ENCODE results near the gene TMEM125. TPM values are rescaled to one million over a fixed set of nuclear protein-coding genes. Genes with fewer than 3 reads are reported as not detected.

The TMEM125 gene
- total and polyA plus RNA-seq, 10 of the 15 experiments (the other 5 are each of a cell fraction or from before 2014, with no cell fraction given) = 0.28 TPM; not detected in 9

GRCh38 chr1:43256675-43257570 is 12.9 kb upstream of the TMEM125 start:
- Histone ChIP-seq H3K9ac (ENCODE audit: control insufficient read depth, insufficient read depth, low read length) (no peak overlapping the region), H3K9me3 (replicated peaks; ENCODE audit: control insufficient read depth, insufficient read depth, low read length) (peaks cover 9% of the 10 kb centered on the region), H2AFZ (ENCODE audit: control insufficient read depth, low read depth, low read length) (no peak overlapping the region), H3K36me3 (ENCODE audit: control insufficient read depth in 2 of 2, insufficient read depth in 2 of 2, low read length in 1 of 2) (no peaks in the 10 kb centered on the region), H3K4me2 (ENCODE audit: control insufficient read depth, insufficient read depth) (no peak overlapping the region), H3K27me3 (replicated peaks in 1 of 2; ENCODE audit: control insufficient read depth in 2 of 2, insufficient read depth in 2 of 2, low read length in 1 of 2) (no peaks in the 10 kb centered on the region; a peak in 1 of 4 replicates), H4K20me1 (ENCODE audit: control insufficient read depth, insufficient read depth) (no peaks in the 10 kb centered on the region), H3K4me1 (ENCODE audit: control insufficient read depth, insufficient read depth, low read length) (no peaks in the 10 kb centered on the region), H3K27ac (ENCODE audit: control insufficient read depth, insufficient read depth) (no peak overlapping the region), H3K4me3 (no peak overlapping the region), H3K79me2 (ENCODE audit: control insufficient read depth, insufficient read depth, low read length) (no peaks in the 10 kb centered on the region)
- ChIA-PET RAD21 (ENCODE audit: unreplicated experiment) (no interaction called here), SMC1A (ENCODE audit: uncharacterized antibody, unreplicated experiment) (no interaction called here), CTCF (interaction anchor here (0.6 kb wide), 1 partner anchor 1473 kb away, joined by 3 read pairs; no protein-coding TSS in a partner anchor), POLR2A (no interaction called here)
- no TSS peak for BruUV-seq (replicated peaks)
- WGBS (ENCODE audit: insufficient coverage, insufficient replicate concordance, low lambda C conversion rate, missing lambda C conversion rate) = 43% methylated on average over 8 of the region's 8 CpGs
- ATAC-seq (no peak), DNase-seq (ENCODE audit: low read depth, low spot score) (no peak), FAIRE-seq (no peak)
- intact Hi-C loops (cut with micrococcal nuclease; ENCODE audit: unreplicated experiment) = no loop called here
- in situ Hi-C loops (cut with MboI) = no loop called here
- TF ChIP-seq, protein P1, sequence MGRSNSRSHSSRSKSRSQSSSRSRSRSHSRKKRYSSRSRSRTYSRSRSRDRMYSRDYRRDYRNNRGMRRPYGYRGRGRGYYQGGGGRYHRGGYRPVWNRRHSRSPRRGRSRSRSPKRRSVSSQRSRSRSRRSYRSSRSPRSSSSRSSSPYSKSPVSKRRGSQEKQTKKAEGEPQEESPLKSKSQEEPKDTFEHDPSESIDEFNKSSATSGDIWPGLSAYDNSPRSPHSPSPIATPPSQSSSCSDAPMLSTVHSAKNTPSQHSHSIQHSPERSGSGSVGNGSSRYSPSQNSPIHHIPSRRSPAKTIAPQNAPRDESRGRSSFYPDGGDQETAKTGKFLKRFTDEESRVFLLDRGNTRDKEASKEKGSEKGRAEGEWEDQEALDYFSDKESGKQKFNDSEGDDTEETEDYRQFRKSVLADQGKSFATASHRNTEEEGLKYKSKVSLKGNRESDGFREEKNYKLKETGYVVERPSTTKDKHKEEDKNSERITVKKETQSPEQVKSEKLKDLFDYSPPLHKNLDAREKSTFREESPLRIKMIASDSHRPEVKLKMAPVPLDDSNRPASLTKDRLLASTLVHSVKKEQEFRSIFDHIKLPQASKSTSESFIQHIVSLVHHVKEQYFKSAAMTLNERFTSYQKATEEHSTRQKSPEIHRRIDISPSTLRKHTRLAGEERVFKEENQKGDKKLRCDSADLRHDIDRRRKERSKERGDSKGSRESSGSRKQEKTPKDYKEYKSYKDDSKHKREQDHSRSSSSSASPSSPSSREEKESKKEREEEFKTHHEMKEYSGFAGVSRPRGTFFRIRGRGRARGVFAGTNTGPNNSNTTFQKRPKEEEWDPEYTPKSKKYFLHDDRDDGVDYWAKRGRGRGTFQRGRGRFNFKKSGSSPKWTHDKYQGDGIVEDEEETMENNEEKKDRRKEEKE (IDR thresholded peaks at IDR 0.05) = no peak
- TF ChIP-seq MXI1 (IDR thresholded peaks at IDR 0.05; ENCODE audit: low read depth, low read length) (no peak), CBX3 (IDR thresholded peaks at IDR 0.05; ENCODE audit: borderline replicate concordance, low read depth) (no peak), SREBF1 (IDR thresholded peaks at IDR 0.05; ENCODE audit: low read length) (no peak), BMI1 (IDR thresholded peaks at IDR 0.05; ENCODE audit: borderline replicate concordance) (no peak), ZBTB40 (IDR thresholded peaks at IDR 0.05; ENCODE audit: borderline replicate concordance) (no peak), SMAD5 (IDR thresholded peaks at IDR 0.05; ENCODE audit: low read depth) (no peak), NKRF (conservative IDR thresholded peaks at IDR 0.05) (no peak)
- TF ChIP-seq, protein P2, sequence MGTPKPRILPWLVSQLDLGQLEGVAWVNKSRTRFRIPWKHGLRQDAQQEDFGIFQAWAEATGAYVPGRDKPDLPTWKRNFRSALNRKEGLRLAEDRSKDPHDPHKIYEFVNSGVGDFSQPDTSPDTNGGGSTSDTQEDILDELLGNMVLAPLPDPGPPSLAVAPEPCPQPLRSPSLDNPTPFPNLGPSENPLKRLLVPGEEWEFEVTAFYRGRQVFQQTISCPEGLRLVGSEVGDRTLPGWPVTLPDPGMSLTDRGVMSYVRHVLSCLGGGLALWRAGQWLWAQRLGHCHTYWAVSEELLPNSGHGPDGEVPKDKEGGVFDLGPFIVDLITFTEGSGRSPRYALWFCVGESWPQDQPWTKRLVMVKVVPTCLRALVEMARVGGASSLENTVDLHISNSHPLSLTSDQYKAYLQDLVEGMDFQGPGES (IDR thresholded peaks at IDR 0.05) = no peak
- TF ChIP-seq, protein P3, sequence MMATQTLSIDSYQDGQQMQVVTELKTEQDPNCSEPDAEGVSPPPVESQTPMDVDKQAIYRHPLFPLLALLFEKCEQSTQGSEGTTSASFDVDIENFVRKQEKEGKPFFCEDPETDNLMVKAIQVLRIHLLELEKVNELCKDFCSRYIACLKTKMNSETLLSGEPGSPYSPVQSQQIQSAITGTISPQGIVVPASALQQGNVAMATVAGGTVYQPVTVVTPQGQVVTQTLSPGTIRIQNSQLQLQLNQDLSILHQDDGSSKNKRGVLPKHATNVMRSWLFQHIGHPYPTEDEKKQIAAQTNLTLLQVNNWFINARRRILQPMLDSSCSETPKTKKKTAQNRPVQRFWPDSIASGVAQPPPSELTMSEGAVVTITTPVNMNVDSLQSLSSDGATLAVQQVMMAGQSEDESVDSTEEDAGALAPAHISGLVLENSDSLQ (IDR thresholded peaks at IDR 0.05) = no peak

Measured in GM12878 (cell line).